HepG2 (cell line): ENCODE data around the gene SLC23A3. TPM values are rescaled to one million over a fixed set of nuclear protein-coding genes. Genes with fewer than 3 reads are reported as not detected.

ENCODE experiments used
- AKAP8 ChIP-seq: sonication (generic); formaldehyde crosslinking; IDR thresholded peaks from 2 replicates; pipeline ENCODE4 v1.5.1; 2020; ENCODE audit warnings: mild to moderate bottlenecking, missing genetic modification reagents
- ARNTL ChIP-seq: sonication (generic); formaldehyde crosslinking; IDR thresholded peaks from 2 replicates; pipeline ENCODE4 v1.4.0; 2020; ENCODE audit warnings: mild to moderate bottlenecking, missing genetic modification reagents
- CBX5 ChIP-seq: sonication (generic); formaldehyde crosslinking; IDR thresholded peaks from 2 replicates; pipeline ENCODE4 v1.4.0; 2020; ENCODE audit warnings: missing genetic modification reagents, borderline replicate concordance
- CEBPB ChIP-seq: IDR thresholded peaks from 2 replicates; pipeline ENCODE4 v1.6.1; 2011; ENCODE audit warnings: low read depth, low read length, improper control_type of control experiment, borderline replicate concordance
- CREB1 ChIP-seq, 2 experiments: fragments of 450-650 bp in 1 of 2; IDR thresholded peaks; 2 replicates each; pipeline ENCODE4 v1.6.1; 2016 to 2017; ENCODE audit warnings: control low read depth in 1 of 2, mild to moderate bottlenecking in 1 of 2, missing compliant biosample characterization in 1 of 2, missing genetic modification characterization in 1 of 2
- CSRNP2 ChIP-seq: sonication (generic); formaldehyde crosslinking; conservative IDR thresholded peaks from 2 replicates; pipeline ENCODE4 v1.8.0; 2022; ENCODE audit warnings: low read depth, missing genetic modification reagents
- DMAP1 ChIP-seq: IDR thresholded peaks from 2 replicates; pipeline ENCODE4 v1.6.1; 2016
- EP300 ChIP-seq, 3 experiments: sonication (generic) in 1 of 3; formaldehyde crosslinking in 1 of 3; IDR thresholded peaks; 2 replicates each; pipeline versions ENCODE4 v1.5.1 to v1.6.1; 2011 to 2020; ENCODE audit warnings: low read depth in 2 of 3, low read length in 2 of 3, borderline replicate concordance in 1 of 3, improper control_type of control experiment in 1 of 3, mild to moderate bottlenecking in 1 of 3, missing genetic modification reagents in 1 of 3, moderate library complexity in 1 of 3
- FOXJ3 ChIP-seq: sonication (generic); formaldehyde crosslinking; IDR thresholded peaks from 2 replicates; pipeline ENCODE4 v1.4.0; 2020; ENCODE audit warnings: missing genetic modification reagents, mild to moderate bottlenecking, borderline replicate concordance
- GATAD2A ChIP-seq: IDR thresholded peaks from 2 replicates; pipeline ENCODE4 v1.6.1; 2016
- HNRNPH1 ChIP-seq: fragments of 200-400 bp; formaldehyde crosslinking; optimal IDR thresholded peaks from 2 replicates; pipeline ENCODE3; 2017; ENCODE audit warnings: mild to moderate bottlenecking, low read depth, low read length
- HNRNPK ChIP-seq: fragments of 200-400 bp; formaldehyde crosslinking; IDR thresholded peaks from 2 replicates; pipeline ENCODE4 v1.6.1; 2018; ENCODE audit warnings: low read length, low read depth, moderate library complexity, mild to moderate bottlenecking; ENCODE audit not compliant: poor library complexity, severe bottlenecking
- HOXA7 ChIP-seq: sonication (generic); formaldehyde crosslinking; IDR thresholded peaks from 2 replicates; pipeline ENCODE4 v1.8.1; 2022; ENCODE audit warnings: mild to moderate bottlenecking, missing genetic modification reagents, moderate library complexity
- KDM6A ChIP-seq: IDR thresholded peaks from 2 replicates; pipeline ENCODE4 v1.6.1; 2016; ENCODE audit warnings: low read depth
- MAF1 ChIP-seq: sonication (generic); formaldehyde crosslinking; IDR thresholded peaks from 2 replicates; pipeline ENCODE4 v1.5.0; 2020; ENCODE audit warnings: missing genetic modification reagents, borderline replicate concordance
- NR2F6 ChIP-seq, 2 experiments: IDR thresholded peaks; 2 replicates each; pipeline ENCODE4 v1.6.1; 2016; ENCODE audit warnings: antibody characterized with exemption in 1 of 2, mild to moderate bottlenecking in 1 of 2
- PBX3 ChIP-seq: sonication (generic); formaldehyde crosslinking; IDR thresholded peaks from 2 replicates; pipeline ENCODE4 v1.8.1; 2023; ENCODE audit warnings: missing genetic modification reagents, inconsistent platforms, borderline replicate concordance
- RFX3 ChIP-seq: IDR thresholded peaks from 2 replicates; pipeline ENCODE4 v1.6.1; 2016; ENCODE audit warnings: missing biosample characterization, missing genetic modification reagents
- SMAD9 ChIP-seq: sonication (generic); formaldehyde crosslinking; IDR thresholded peaks from 2 replicates; pipeline ENCODE4 v1.5.1; 2020; ENCODE audit warnings: mild to moderate bottlenecking, missing genetic modification reagents
- THRA ChIP-seq: sonication (generic); formaldehyde crosslinking; IDR thresholded peaks from 2 replicates; pipeline ENCODE4 v1.4.0; 2020; ENCODE audit warnings: missing genetic modification reagents, borderline replicate concordance
- ZNF136 ChIP-seq: sonication (generic); formaldehyde crosslinking; IDR thresholded peaks from 2 replicates; pipeline ENCODE4 v1.8.1; 2022; ENCODE audit warnings: low read depth, mild to moderate bottlenecking, moderate library complexity, missing genetic modification reagents
- ZNF160 ChIP-seq: sonication (generic); formaldehyde crosslinking; IDR thresholded peaks from 2 replicates; pipeline ENCODE4 v1.8.0; 2022; ENCODE audit warnings: mild to moderate bottlenecking, inconsistent platforms, missing genetic modification reagents
- ZNF333 ChIP-seq: sonication (generic); formaldehyde crosslinking; IDR thresholded peaks from 2 replicates; pipeline ENCODE4 v1.4.0; 2020; ENCODE audit warnings: mild to moderate bottlenecking, missing genetic modification reagents, borderline replicate concordance
- ZNF550 ChIP-seq: sonication (generic); formaldehyde crosslinking; IDR thresholded peaks from 2 replicates; pipeline ENCODE4 v1.4.0; 2020; ENCODE audit warnings: mild to moderate bottlenecking, missing genetic modification reagents, borderline replicate concordance
- ZNF776 ChIP-seq: sonication (generic); formaldehyde crosslinking; IDR thresholded peaks from 2 replicates; pipeline ENCODE4 v1.4.0; 2020; ENCODE audit warnings: mild to moderate bottlenecking, missing genetic modification reagents
- ZSCAN12 ChIP-seq: sonication (generic); formaldehyde crosslinking; IDR thresholded peaks from 2 replicates; pipeline ENCODE4 v1.9.0; 2021; ENCODE audit warnings: mild to moderate bottlenecking, missing genetic modification reagents
- polyA plus RNA-seq, 8 experiments: library from polyadenylated mRNA; depleted of rRNA in 3 of 8; stranded (reverse) in 7 of 8; unstranded in 1 of 8; fragments of >200 nt; fragmentation: Illumina TruSeq in 4 of 8; extraction: Trizol in 4 of 8; gene quantifications; 2 replicates each; pipeline versions ENCODE4 v1.2.1 to v1.2.3, GENCODE V29; 2011 to 2016; ENCODE audit warnings: low read depth in 4 of 8, missing spikeins in 1 of 8, mixed read lengths in 1 of 8; ENCODE audit not compliant: insufficient read depth in 1 of 8
- total RNA-seq, 5 experiments: library from RNA; depleted of rRNA; stranded (reverse); fragments of >200 nt; fragmentation: Illumina TruSeq; extraction: Trizol; gene quantifications; 2 replicates each; pipeline ENCODE4 v1.2.3, GENCODE V29; 2016; ENCODE audit warnings: low read depth in 1 of 5

The SLC23A3 gene
- total and polyA plus RNA-seq, 2 of the 13 experiments (the other 11 are each of a cell fraction or from before 2014, with no cell fraction given): 0.38 to 0.78 TPM

GRCh38 chr2:219176818-219177551, 7.2 kb upstream of the SLC23A3 start, which contains the start of gene CNPPD1 (continued):
- TF ChIP-seq RFX3 (CRISPR knock-in tag) (no peak), PBX3 (CRISPR knock-in tag) (0 out of 2 replicates have a peak, but pooled peaks have one; percentile 42), ZNF160 (no peak; the same call in 1 of the 2 replicates), HOXA7 (CRISPR knock-in tag) (peak; percentile 90), THRA (CRISPR knock-in tag) (peak; percentile 62; the same call in 1 of the 2 replicates), FOXJ3 (CRISPR knock-in tag) (no peak), ZNF333 (CRISPR knock-in tag) (peak; percentile 98), DMAP1 (peak; percentile 87), EP300 (IDR thresholded peaks at IDR 0.05; ENCODE audit: low read depth in 2 of 2, low read length in 2 of 2) (peak in 1 of 2 experiments; percentile 56; a peak in 2 of 4 replicates), EP300 (CRISPR knock-in tag; IDR thresholded peaks at IDR 0.05; ENCODE audit: borderline replicate concordance) (peak; percentile 44; the same call in 1 of the 2 replicates), ARNTL (peak; percentile 85), KDM6A (no peak), SMAD9 (CRISPR knock-in tag) (no peak), HNRNPH1 (no peak), CSRNP2 (CRISPR knock-in tag) (peak; percentile 89; the same call in 1 of the 2 replicates), HNRNPK (peak; percentile 80), CEBPB (no peak), AKAP8 (CRISPR knock-in tag) (no peak; the same call in none of the 2 replicates), NR2F6 (IDR thresholded peaks at IDR 0.05) (no peak), NR2F6 (CRISPR knock-in tag; IDR thresholded peaks at IDR 0.05) (peak; percentile 59; the same call in 1 of the 2 replicates), ZNF136 (CRISPR knock-in tag) (no peak), ZNF776 (CRISPR knock-in tag) (peak; percentile 97), CBX5 (peak; percentile 87; the same call in 1 of the 2 replicates), CREB1 (IDR thresholded peaks at IDR 0.05) (no peak), CREB1 (CRISPR knock-in tag; IDR thresholded peaks at IDR 0.05) (no peak), MAF1 (CRISPR knock-in tag) (peak; percentile 67; the same call in 1 of the 2 replicates), GATAD2A (CRISPR knock-in tag) (peak; percentile 38; the same call in 1 of the 2 replicates), ZNF550 (CRISPR knock-in tag) (peak; percentile 77; the same call in 1 of the 2 replicates), ZSCAN12 (CRISPR knock-in tag) (peak; percentile 94; the same call in 1 of the 2 replicates)
